ENCODE results near the gene MUS81.

- no peak for TF ChIP-seq YY1 (IDR thresholded peaks at IDR 0.05; ENCODE audit: insufficient read depth, insufficient read length)
- no peak for TF ChIP-seq ZNF274 (IDR thresholded peaks at IDR 0.05; ENCODE audit: low read depth, low read length)
These were observed 32.6 kb downstream of the MUS81 start for GRCh38 chr11:65892661-65893317.

All from NT2/D1 (cell line).